Lower leg skin (tissue), 3 donors: ENCODE data around the gene CSNK1A1.

Source experiments
- POLR2A ChIP-seq, 2 donors: fragments of 450-650 bp; IDR thresholded peaks; one replicate each; pipeline ENCODE4 v1.6.1; 2016 to 2017; ENCODE audit warnings: antibody characterized with exemption in 2 of 2, mild to moderate bottlenecking in 1 of 2, moderate library complexity in 1 of 2
- TF ChIP-seq, protein P1 (sequence below), 3 donors: fragments of 450-650 bp; IDR thresholded peaks; one replicate each; pipeline ENCODE4 v1.5.1; 2016; ENCODE audit warnings: antibody characterized with exemption in 3 of 3, mild to moderate bottlenecking in 3 of 3, moderate library complexity in 2 of 3

DNA sequence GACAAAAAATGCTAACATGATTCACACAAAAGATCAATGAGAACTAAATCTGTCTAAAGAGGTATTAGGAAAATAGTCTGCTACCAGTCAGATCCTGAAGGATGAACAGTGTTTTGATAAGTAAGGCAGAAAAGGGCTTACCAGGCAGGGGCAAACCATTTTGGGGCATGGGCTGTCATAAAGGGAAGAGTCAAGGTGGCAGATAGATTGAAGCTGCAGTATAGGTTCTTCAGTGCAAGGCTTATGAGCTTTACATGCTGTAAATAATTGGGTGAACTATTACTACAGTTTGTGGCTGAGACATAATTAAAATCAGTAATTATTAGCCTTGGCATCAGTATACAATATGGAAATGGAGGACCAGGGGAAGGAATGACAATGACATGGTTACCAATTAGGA lies 21.8 kb downstream of the CSNK1A1 start:
- TF ChIP-seq, protein P1, sequence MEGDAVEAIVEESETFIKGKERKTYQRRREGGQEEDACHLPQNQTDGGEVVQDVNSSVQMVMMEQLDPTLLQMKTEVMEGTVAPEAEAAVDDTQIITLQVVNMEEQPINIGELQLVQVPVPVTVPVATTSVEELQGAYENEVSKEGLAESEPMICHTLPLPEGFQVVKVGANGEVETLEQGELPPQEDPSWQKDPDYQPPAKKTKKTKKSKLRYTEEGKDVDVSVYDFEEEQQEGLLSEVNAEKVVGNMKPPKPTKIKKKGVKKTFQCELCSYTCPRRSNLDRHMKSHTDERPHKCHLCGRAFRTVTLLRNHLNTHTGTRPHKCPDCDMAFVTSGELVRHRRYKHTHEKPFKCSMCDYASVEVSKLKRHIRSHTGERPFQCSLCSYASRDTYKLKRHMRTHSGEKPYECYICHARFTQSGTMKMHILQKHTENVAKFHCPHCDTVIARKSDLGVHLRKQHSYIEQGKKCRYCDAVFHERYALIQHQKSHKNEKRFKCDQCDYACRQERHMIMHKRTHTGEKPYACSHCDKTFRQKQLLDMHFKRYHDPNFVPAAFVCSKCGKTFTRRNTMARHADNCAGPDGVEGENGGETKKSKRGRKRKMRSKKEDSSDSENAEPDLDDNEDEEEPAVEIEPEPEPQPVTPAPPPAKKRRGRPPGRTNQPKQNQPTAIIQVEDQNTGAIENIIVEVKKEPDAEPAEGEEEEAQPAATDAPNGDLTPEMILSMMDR (IDR thresholded peaks at IDR 0.05): no peak
- TF ChIP-seq POLR2A (IDR thresholded peaks at IDR 0.05): no peak
